HG03060 (cell line): Measurements from ENCODE around the gene CTSC.
"Not testable (repeated sequence)": the region's sequence is repeated elsewhere in the genome, so short reads cannot be mapped to it uniquely, and the experiment has no call there.

Source experiments
- ATAC-seq: cut with Tn5 transposase; IDR thresholded peaks from one replicate; pipeline ENCODE4 v1.9.1; 2021; ENCODE audit warnings: low read depth, moderate number of reproducible peaks; ENCODE audit not compliant: unreplicated experiment

CTSC gene

DNA sequence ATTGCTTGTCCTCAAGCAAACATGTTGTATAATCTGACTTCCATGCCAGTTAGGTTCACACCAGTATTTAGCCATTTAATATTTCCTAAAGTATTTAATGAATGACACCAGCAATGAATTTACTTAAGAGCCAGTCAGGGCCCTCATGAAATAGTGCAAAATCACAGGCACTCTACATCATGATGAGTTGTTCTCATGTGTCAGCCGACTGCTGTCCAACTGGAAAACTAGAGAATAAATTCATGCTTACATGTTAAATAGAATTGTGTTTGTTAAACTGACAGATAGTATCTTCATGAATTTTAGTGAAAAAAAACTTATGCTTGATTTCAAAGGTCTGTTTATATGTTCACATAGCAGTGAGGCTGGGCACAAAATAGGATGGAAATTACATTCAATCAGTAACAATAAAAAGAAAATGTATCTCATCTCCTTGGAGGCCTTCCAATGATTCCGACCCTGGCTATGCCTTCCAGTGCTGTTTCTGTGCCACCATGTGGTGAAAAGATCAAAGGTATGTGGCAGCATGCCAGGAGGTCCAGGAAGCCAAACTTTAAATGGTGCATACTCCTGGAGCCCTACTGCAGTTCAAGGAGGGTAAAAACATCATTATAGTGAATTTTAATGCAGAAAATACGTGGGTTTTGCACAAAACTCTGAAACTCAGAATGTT lies 45.2 kb downstream of the CTSC start:
- ATAC-seq: no peak

DNA sequence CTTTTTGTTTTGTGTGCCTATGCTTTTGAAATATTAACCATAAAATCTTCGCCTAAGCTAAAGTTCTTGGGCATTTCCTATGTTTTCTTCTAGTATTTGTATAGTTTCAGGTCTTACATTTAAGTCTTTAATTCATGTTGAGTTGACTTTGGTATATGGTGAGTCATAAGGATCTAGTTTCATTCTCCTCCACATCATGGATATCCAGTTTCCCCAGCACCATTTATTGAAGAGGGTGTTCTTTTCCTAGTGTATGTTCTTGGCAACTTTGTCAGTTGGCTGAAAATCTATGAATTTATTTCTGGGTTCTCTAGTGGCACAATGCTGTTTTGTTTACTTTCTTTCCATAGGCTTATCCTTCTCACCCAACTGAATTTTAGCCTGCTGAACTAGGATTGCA lies 49.0 kb downstream of the CTSC start:
- no peak for ATAC-seq

DNA sequence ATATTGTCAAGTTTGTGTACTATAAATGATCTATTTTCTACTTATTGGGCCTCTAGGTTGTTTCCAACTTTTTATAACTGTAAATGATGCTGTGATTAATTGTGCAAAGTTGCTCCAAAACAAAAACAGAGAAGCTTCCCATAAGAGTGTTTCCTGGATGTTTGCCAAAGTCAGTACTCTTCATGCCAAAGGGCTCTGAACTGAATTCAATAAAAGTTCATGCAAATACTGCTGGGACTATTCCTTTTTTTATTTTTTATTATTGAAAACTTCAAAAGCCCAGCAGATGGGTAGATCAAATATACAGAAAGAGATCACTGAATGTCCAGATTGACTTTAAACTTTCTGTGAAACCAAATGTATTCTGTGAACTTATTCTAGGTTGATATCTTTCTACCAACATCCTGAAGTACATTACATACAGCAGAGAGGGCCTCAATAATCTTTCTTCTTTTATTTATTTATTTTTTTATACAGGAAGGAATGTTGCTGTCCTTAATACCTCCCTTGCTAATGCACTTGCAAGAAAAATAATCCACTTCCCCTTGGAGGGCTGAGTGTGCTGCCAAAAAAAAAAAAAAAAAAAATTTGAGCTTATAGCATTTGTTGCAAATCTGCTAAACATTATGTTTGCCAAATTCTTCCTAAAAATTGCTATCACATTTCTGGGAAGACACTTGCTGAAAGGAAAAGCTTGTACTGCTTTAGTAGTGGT lies 53.0 kb downstream of the CTSC start:
- ATAC-seq: no peak

DNA sequence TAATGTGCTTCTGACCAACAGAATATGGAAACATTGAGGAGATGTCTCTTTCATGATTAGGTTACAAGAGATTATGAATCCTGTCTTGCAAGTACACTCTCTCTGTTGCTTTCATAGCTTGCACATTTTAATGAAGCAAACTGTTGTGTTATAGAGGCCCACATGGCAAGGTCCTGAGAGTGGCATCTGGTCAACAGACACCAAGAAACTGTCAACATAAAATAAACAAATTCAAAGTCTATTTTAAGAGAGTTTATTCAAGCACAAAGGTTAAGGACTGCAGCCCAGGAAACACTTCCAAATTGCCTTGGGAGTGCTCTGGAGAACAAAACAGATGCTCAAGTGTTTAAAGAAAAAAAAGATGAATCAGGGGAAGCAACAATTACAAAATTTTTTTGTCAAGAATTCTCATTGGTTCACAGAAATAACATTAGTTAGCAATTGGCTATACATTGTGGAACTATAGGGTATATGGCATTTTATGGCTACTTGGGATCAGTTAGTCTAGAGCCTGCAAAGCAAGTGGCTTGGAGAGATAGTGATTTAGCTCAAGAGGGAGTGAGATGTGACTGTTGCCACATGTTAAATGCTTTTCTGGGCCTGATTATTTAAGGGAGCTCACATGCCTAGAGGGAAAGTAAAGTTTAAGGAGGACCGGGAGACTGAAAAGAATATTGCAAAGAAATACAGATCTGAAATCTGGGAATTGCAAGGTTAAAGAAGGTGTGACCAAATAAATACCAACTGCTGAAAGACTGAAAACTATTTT lies 54.6 kb downstream of the CTSC start:
- ATAC-seq: no peak

DNA sequence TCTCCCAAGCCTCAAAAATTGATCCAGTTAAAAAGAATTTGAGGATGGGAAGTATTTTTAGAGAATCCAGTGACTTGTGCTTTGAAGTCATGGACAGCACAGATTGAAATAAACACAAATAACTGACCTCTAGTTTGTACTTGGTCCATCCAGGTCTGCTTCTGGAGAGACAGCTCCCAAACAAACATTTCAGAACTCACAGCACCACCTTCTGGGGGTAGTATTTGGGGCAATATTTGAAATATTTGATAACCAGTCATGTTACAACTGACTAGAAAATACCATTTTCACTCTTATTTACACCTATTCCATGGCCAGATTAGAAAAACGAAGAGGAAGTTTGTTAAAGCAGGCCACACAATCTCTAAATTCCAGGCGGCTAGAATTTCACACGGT lies 56.2 kb downstream of the CTSC start:
- ATAC-seq: no peak

DNA sequence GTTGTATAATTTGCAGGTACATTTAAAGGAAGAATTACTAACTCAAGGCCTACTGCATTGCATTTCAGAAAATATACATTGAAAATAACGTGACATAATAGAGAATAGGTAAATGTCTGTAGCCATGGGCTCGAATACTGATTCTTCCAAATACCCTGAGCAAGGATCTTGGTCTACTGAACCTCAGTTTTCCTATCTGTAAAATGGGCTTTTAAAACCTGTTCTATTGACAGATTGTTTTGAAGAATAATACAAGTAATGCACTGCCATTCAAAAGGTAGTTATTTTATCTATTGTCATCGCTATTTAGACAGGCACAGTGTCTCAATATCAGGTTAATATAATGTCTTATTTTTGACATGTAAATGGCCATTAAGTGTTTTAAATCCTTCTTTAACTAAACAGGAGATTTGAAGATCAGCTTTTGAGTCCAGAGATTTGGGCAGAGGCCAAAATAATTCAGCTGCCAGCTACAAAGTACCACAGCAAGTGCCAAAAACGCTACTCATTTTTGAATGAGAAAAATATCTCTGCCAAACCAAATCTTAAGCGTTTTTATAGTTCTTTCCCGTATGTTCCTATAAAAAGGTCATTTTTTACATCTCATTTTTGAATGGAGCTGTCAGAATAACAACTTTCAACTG lies 56.7 kb downstream of the CTSC start:
- ATAC-seq: no peak

DNA sequence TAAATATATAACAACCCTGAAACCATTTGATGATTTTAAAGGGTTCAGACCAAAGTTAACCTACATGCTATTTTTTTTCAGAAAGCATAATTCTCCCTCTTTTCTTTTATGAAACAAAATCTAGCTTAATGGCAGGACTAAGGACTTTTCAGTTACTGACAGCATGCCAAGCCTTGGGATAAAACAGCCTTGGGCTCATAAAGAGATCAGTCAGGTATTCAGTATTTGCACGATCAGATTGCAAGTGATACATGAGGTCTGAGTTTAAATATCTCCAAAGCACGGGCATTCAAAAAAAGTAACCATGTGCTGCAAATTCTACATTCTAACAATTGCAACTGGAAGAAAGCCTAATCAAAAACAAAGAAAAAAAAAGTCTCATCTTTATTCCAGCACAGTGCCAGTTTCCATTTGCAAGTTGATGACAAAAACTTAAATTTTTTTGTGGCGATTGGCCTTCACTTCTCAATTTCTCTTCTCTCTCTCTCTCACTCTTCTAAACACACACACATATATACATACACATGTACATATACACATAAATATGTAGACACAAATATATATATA lies 60.1 kb downstream of the CTSC start:
- no peak for ATAC-seq

DNA sequence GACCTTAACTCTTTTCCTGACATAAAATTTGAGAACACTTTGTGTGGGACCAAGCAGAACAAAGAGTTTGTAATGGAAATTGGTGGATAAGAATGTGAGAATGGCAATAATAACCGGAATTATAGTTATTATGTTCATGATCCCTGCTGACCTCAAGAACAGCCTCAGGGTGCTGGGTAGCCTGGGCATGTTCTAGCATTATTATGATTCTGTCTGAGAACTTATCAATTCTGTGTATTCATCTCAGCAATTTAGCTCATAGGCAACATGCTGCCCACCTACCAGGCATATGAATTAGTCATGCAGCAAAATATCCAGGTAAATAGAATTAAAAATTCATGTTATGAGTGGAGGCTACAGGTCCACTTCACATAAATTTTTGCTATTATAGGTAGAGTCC lies 61.9 kb downstream of the CTSC start:
- ATAC-seq: no peak

- peak; percentile 62 for ATAC-seq
Measured at GRCh38 chr11:88266919-88267318, 70.6 kb downstream of the CTSC start.

DNA sequence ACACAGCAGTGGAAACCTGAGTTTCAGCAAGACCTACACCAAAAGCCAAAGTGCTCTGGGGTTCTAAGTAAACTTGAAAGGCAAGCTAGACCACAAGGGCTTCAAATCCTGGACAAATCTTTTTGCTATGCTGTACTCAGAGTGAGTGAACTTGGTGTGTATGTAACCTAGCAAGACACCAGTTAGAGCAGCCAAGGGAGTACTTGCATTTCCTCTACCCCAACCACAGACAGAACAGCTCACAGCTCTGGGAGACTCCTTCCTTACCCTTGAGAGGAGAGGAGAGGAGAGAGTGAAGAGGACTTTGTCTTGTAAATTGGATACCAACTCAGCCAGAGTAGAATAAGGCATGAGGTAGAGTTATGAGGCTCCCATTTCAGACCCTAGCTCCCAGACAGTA lies 71.4 kb downstream of the CTSC start:
- ATAC-seq: no peak

DNA sequence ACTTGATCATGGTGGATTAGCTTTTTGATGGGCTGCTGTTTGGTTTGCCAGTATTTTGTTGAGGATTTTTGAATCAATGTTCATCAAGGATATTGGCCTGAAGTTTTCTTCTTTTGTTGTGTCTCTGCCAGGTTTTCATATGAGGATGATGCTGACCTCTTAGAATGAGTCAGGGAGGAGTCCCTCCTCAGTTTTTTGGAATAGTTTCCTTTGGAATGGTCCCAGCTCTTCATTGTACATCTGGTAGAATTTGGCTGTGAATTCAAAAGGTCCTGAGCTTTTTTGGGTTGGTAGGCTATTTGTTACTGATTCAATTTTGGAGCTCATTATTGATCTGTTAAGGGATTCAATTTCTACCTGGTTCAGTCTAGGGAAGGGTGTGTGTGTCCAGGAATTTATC lies 78.1 kb downstream of the CTSC start:
- no peak for ATAC-seq

DNA sequence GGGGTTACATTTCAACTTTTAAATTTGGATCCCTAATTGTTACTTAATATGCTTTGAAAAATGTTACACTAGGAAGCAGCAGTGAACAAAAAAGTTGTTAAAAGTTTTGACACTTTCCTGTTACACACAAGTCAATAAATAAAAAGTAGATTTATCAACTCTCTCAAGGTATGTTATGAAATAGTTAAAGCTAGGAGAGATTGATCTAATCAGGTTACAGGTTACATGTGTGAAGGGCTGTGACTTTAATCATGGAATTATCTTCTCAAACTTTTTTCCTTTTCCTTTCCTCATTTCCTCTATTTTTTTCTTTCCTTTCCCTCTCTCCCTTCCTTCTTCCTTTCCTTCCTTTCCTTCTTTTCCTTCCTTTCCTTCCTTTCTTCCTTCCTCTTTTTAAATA lies 85.3 kb downstream of the CTSC start:
- no peak for ATAC-seq

DNA sequence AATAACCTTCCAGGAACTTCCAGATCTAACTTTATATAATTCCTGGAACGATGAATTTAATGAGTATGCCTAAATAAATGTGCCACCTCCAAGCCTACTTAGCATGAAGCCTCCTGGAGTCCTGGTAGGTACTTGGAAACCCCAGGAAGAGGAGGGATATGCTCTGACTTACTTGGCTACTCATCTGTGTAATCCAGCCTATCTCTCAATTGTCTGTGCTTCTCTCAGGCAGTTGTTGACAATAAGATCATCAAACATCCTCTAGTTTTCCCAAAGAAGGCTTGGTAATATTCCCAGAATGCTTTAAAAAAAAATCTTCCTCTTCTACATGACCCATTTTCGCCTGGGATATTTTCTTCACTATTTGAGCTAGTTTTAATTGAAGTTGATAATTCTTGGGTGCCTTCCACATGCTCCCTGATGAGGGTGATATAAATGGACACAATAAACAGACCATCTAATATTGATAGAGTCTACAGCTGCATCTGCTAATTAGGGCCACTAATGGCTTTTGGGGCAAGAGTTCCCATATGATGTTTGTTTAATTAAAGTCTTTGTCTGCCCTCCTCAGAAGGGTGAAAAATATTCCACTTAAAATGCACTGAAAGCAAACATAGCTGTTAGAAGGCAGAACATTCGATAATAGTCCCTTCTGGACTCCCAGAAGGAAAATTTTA lies 86.8 kb downstream of the CTSC start:
- ATAC-seq: no peak

DNA sequence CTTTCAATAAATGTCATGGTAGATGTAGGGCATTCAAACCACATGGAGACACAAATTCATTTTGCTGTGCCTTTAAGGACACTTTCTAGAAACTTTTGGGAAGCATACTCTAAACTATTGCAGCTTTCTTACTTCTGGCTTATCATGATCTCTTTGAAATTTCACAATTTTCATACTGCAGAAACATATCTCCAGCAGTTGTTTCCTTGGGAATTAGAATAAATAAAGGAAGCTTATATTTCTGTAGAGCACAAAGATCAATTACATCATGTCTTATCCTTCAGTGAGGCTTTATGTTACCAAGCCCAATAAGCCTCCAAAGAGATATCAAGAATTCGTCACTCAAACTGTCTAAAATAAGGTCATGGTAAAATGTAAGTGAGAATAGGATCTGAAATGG lies 87.8 kb downstream of the CTSC start:
- ATAC-seq: no peak

DNA sequence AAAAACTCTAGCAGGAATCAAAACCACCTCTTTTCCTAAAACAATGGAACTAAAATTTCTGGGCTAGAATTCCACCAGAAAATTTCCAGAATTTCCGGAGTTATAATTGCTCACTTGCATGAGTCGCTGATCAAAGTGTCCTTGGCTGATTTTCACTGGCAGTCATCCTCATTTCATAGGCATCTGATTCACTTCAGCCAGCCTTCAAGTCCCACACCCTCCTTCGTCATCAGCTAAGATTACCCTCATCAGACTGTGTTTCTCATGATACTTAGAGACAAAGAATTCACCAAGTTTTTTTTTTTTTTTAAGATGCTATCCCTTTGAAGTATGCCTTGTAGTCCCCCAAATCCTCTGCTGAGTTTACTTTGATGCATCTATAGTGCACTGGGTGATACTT lies 90.8 kb downstream of the CTSC start:
- ATAC-seq: no peak

GRCh38 chr11:88245576-88245975 lies 92.0 kb downstream of the CTSC start:
- not testable (repeated sequence) for ATAC-seq
